GM12878 (cell line): ENCODE measurements around the gene NUMB. TPM values are rescaled to one million over a fixed set of nuclear protein-coding genes. Genes with fewer than 3 reads are reported as not detected.

Experiments
- ATAC-seq: fragments of 200-7000 bp; cut with Tn5 transposase; 3 replicates; pipeline ENCODE4 v1.9.1; 2020; ENCODE audit warnings: mild to moderate bottlenecking, moderate library complexity
- BruUV-seq: library from RNA; stranded (reverse); fragments of 400-500 nt; replicated peaks from 2 replicates; lab custom pipeline; 2021; lab: Mats Ljungman, UMichigan
- CTCF ChIA-PET: fragments of 300-600 bp; sonication (Branson Sonifier 250); formaldehyde crosslinking; extraction: SDS; loops from one replicate; lab custom pipeline; 2021; ENCODE audit warnings: inconsistent platforms; lab: Yijun Ruan, JAX
- POLR2A ChIA-PET: fragments of 350-600 bp; formaldehyde crosslinking; extraction: SDS; loops from one replicate; lab custom pipeline; 2021; ENCODE audit warnings: inconsistent platforms; lab: Charles Lee
- RAD21 ChIA-PET: fragments of 300-600 bp; sonication (Branson Sonifier 250); formaldehyde crosslinking; loops from one replicate; lab custom pipeline; 2023; ENCODE audit warnings: antibody characterized with exemption; ENCODE audit not compliant: unreplicated experiment; lab: Charles Lee
- SMC1A ChIA-PET: fragments of 300-600 bp; sonication (Branson Sonifier 250); formaldehyde crosslinking; loops from one replicate; lab custom pipeline; 2023; ENCODE audit not compliant: unreplicated experiment, uncharacterized antibody; lab: Charles Lee
- DNase-seq: peaks from one replicate; pipeline ENCODE4 v3.0.0-alpha.2; 2011; ENCODE audit warnings: low read depth, low spot score
- FAIRE-seq: peaks from 3 replicates; lab custom pipeline; 2011; peaks lifted over from hg19 to GRCh38; lab: Jason Lieb, UNC
- H2AFZ ChIP-seq: 2 replicates; pipeline ENCODE4 v1.6.0; 2011; ENCODE audit warnings: low read depth, low read length, control low read depth; ENCODE audit not compliant: control insufficient read depth
- H3K27ac ChIP-seq: 2 replicates; pipeline ENCODE4 v1.5.1; 2011; ENCODE audit warnings: control low read depth; ENCODE audit not compliant: control insufficient read depth, insufficient read depth
- H3K27me3 ChIP-seq, 2 experiments: replicated peaks in 1 of 2; 2 replicates each; pipeline versions ENCODE4 v1.6.0 to v1.6.1; 2011; ENCODE audit warnings: low read length in 1 of 2; ENCODE audit not compliant: control insufficient read depth in 2 of 2, insufficient read depth in 2 of 2
- H3K36me3 ChIP-seq, 2 experiments: 2 replicates each; pipeline ENCODE4 v1.5.1; 2011; ENCODE audit warnings: low read length in 1 of 2; ENCODE audit not compliant: control insufficient read depth in 2 of 2, insufficient read depth in 2 of 2
- H3K4me1 ChIP-seq: 2 replicates; pipeline ENCODE4 v1.6.1; 2011; ENCODE audit warnings: mild to moderate bottlenecking, low read length, moderate library complexity, mixed read lengths; ENCODE audit not compliant: control insufficient read depth, insufficient read depth
- H3K4me2 ChIP-seq: 2 replicates; pipeline ENCODE4 v1.6.0; 2011; ENCODE audit warnings: control low read depth; ENCODE audit not compliant: control insufficient read depth, insufficient read depth
- H3K4me3 ChIP-seq: fragments of 200-600 bp; sonication (generic); 2 replicates; pipeline ENCODE4 v1.5.1; 2016
- H3K79me2 ChIP-seq: 2 replicates; pipeline ENCODE4 v1.6.0; 2011; ENCODE audit warnings: low read length; ENCODE audit not compliant: control insufficient read depth, insufficient read depth
- H3K9ac ChIP-seq: 2 replicates; pipeline ENCODE4 v1.8.0; 2011; ENCODE audit warnings: low read length, control low read depth, mixed read lengths; ENCODE audit not compliant: control insufficient read depth, insufficient read depth
- H3K9me3 ChIP-seq: replicated peaks from 3 replicates; pipeline ENCODE4 v1.5.1; 2011; ENCODE audit warnings: mild to moderate bottlenecking, low read length; ENCODE audit not compliant: control insufficient read depth, insufficient read depth
- H4K20me1 ChIP-seq: 2 replicates; pipeline ENCODE4 v1.6.0; 2011; ENCODE audit not compliant: control insufficient read depth, insufficient read depth
- FOS ChIP-seq: IDR thresholded peaks from 3 replicates; pipeline ENCODE4 v1.6.1; 2011; ENCODE audit warnings: borderline replicate concordance; ENCODE audit not compliant: insufficient read length; ENCODE audit errors: extremely low read depth
- MXI1 ChIP-seq: fragments of 150-350 bp; IDR thresholded peaks from 2 replicates; pipeline ENCODE4 v1.6.1; 2011; ENCODE audit warnings: low read depth, mild to moderate bottlenecking, inconsistent platforms, low read length, improper control_type of control experiment
- MYC ChIP-seq: IDR thresholded peaks from 2 replicates; pipeline ENCODE4 v1.6.1; 2011; ENCODE audit warnings: mild to moderate bottlenecking, low read length, moderate library complexity, inconsistent platforms; ENCODE audit not compliant: insufficient read depth, insufficient replicate concordance, insufficient read length, severe bottlenecking
- NRF1 ChIP-seq: conservative IDR thresholded peaks from 2 replicates; pipeline ENCODE4 v1.6.1; 2011; ENCODE audit warnings: mild to moderate bottlenecking, low read depth, low read length, improper control_type of control experiment
- POU2F2 ChIP-seq: IDR thresholded peaks from 3 replicates; pipeline ENCODE4 v1.6.1; 2011; ENCODE audit warnings: low read depth, mild to moderate bottlenecking, low read length, borderline replicate concordance
- SUZ12 ChIP-seq: fragments of 200-600 bp; sonication (generic); IDR thresholded peaks from one replicate; pipeline ENCODE4 v1.6.1; 2018; ENCODE audit warnings: antibody characterized with exemption, mild to moderate bottlenecking; ENCODE audit not compliant: unreplicated experiment
- TBL1XR1 ChIP-seq: IDR thresholded peaks from 2 replicates; pipeline ENCODE4 v1.6.1; 2012; ENCODE audit warnings: low read depth, low read length, improper control_type of control experiment
- WGBS: methylation state at CpG from one replicate; pipeline ENCODE4 v1.1.6; 2016; ENCODE audit warnings: low lambda C conversion rate; ENCODE audit not compliant: insufficient replicate concordance, insufficient coverage; ENCODE audit errors: missing lambda C conversion rate; 5-methylcytosine and 5-hydroxymethylcytosine counted together
- in situ Hi-C: fragments of 300-500 bp; cut with MboI; formaldehyde crosslinking; loops from 9 replicates; pipeline ENCODE4 v1.14.3; 2018; ENCODE audit warnings: mixed read lengths
- intact Hi-C: fragments of 100-400 bp; cut with micrococcal nuclease; formaldehyde crosslinking; loops from one replicate; pipeline ENCODE4 v1.14.2; 2022; ENCODE audit not compliant: unreplicated experiment
- polyA plus RNA-seq, 11 experiments: library from polyadenylated mRNA; depleted of rRNA in 4 of 11; unstranded in 6 of 11; stranded (reverse) in 5 of 11; fragments of >200 nt; fragmentation: Nextera tagmentation in 4 of 11; fragmentation: Illumina TruSeq in 1 of 11; extraction: Ambion mirVana in 4 of 11; extraction: Trizol in 1 of 11; gene quantifications; 1 replicate in 1 of 11; 2 replicates in 10 of 11; pipeline versions ENCODE4 v1.2.1 to v1.2.3, GENCODE V29; 2011 to 2016; ENCODE audit warnings: inconsistent platforms in 2 of 11, missing spikeins in 2 of 11, low read depth in 1 of 11
- total RNA-seq, 4 experiments: library from RNA; depleted of rRNA in 3 of 4; stranded (reverse); fragments of >200 nt in 3 of 4; fragmentation: Illumina TruSeq in 1 of 4; extraction: Trizol in 1 of 4; gene quantifications; 2 replicates each; pipeline versions ENCODE4 v1.2.1 to v1.2.3, GENCODE V29; 2013 to 2021
- TF ChIP-seq, protein P1 (sequence below): IDR thresholded peaks from 2 replicates; pipeline ENCODE4 v1.6.1; 2012; ENCODE audit warnings: low read depth, low read length, improper control_type of control experiment
- TF ChIP-seq, protein P2 (sequence below): fragments of 150-350 bp; IDR thresholded peaks from 2 replicates; pipeline ENCODE4 v1.6.1; 2016; ENCODE audit warnings: low read depth, low read length
- TF ChIP-seq, protein P3 (sequence below): IDR thresholded peaks from 2 replicates; pipeline ENCODE4 v1.6.1; 2011; ENCODE audit warnings: borderline replicate concordance, low read depth, mild to moderate bottlenecking, moderate library complexity, mixed read lengths, low read length; ENCODE audit not compliant: insufficient read depth; ENCODE audit errors: extremely low read length

The NUMB gene
- total and polyA plus RNA-seq, 10 of the 15 experiments (the other 5 are each of a cell fraction or from before 2014, with no cell fraction given): 22.0 to 147 (median 48.9) TPM

DNA sequence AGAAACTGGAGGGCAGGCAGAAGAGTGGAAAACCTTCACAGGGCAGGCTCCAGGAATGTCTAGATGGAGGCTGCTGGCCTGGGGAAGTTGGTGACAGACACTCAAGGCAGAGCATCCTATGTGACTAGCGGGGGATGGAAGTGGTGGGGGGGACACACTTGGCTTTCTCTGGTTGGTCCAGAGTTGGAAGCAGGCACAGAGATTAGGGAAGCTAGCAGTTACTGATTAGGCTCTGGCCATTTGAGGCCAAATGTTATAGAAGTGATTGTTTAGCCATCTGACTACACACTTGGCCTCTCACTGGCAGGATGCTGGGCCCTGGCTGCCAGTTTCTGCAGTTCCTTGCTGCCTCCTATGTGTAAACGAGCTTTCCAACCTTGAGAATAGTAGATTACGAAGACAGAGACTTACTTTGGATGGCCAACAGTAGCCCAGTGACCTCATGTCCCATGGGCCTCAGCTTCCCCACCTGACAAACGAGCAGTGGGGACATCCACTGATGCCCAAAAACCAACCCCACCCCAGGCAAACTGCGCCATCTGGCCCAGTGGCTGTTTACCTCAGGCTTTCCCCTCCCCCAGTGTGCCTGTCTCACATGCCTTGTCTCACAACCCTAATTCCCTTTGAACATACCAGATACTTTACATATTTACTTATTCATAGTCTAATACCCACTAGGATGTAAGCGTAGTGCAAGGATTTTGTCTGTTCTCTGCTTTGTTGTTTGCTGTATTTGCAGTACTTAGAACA, 118.3 kb downstream of the NUMB start:
- ChIA-PET POLR2A (interaction anchor here (1.2 kb wide), 1 partner anchor 132 kb away, joined by 3 read pairs; no protein-coding TSS in a partner anchor), RAD21 (no interaction called here), CTCF (interaction anchor here (0.5 to 1.6 kb wide), 3 partner anchors 45 to 110 kb away, joined by 3 read pairs; no protein-coding TSS in a partner anchor), SMC1A (interaction anchor here (1.1 kb wide), 1 partner anchor 15 kb away, joined by 3 read pairs; no protein-coding TSS in a partner anchor)
- Histone ChIP-seq H3K4me3 (no peak overlapping the region), H3K27ac (no peak overlapping the region), H3K4me2 (no peak overlapping the region), H4K20me1 (no peaks in the 10 kb centered on the region), H2AFZ (no peak overlapping the region), H3K4me1 (no peaks in the 10 kb centered on the region), H3K9ac (no peak overlapping the region), H3K79me2 (no peaks in the 10 kb centered on the region), H3K27me3 (no peaks in the 10 kb centered on the region), H3K36me3 (no peaks in the 10 kb centered on the region), H3K9me3 (no peaks in the 10 kb centered on the region)
- FAIRE-seq: no peak
- no peak for ATAC-seq
- in situ Hi-C loops: no loop called here
- no peak for DNase-seq
- intact Hi-C loops: no loop called here
- TF ChIP-seq MYC (no peak), MXI1 (no peak), SUZ12 (no peak), NRF1 (no peak), FOS (no peak), POU2F2 (no peak), TBL1XR1 (no peak)
- TF ChIP-seq, protein P1, sequence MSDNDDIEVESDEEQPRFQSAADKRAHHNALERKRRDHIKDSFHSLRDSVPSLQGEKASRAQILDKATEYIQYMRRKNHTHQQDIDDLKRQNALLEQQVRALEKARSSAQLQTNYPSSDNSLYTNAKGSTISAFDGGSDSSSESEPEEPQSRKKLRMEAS: no peak
- TF ChIP-seq, protein P2, sequence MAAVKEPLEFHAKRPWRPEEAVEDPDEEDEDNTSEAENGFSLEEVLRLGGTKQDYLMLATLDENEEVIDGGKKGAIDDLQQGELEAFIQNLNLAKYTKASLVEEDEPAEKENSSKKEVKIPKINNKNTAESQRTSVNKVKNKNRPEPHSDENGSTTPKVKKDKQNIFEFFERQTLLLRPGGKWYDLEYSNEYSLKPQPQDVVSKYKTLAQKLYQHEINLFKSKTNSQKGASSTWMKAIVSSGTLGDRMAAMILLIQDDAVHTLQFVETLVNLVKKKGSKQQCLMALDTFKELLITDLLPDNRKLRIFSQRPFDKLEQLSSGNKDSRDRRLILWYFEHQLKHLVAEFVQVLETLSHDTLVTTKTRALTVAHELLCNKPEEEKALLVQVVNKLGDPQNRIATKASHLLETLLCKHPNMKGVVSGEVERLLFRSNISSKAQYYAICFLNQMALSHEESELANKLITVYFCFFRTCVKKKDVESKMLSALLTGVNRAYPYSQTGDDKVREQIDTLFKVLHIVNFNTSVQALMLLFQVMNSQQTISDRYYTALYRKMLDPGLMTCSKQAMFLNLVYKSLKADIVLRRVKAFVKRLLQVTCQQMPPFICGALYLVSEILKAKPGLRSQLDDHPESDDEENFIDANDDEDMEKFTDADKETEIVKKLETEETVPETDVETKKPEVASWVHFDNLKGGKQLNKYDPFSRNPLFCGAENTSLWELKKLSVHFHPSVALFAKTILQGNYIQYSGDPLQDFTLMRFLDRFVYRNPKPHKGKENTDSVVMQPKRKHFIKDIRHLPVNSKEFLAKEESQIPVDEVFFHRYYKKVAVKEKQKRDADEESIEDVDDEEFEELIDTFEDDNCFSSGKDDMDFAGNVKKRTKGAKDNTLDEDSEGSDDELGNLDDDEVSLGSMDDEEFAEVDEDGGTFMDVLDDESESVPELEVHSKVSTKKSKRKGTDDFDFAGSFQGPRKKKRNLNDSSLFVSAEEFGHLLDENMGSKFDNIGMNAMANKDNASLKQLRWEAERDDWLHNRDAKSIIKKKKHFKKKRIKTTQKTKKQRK: no peak
- TF ChIP-seq, protein P3, sequence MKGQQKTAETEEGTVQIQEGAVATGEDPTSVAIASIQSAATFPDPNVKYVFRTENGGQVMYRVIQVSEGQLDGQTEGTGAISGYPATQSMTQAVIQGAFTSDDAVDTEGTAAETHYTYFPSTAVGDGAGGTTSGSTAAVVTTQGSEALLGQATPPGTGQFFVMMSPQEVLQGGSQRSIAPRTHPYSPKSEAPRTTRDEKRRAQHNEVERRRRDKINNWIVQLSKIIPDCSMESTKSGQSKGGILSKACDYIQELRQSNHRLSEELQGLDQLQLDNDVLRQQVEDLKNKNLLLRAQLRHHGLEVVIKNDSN: no peak
- TF ChIP-seq, all 136 proteins: peak for 0
- WGBS: 82% methylated on average over 6 of the region's 6 CpGs
- BruUV-seq: no TSS peak
